HL-60 (cell line): ENCODE results near the gene RPL35.

Experiments
- DNase-seq, 2 experiments: peaks; one replicate each; pipeline ENCODE4 v3.0.0-alpha.2; 2010 to 2020; ENCODE audit warnings: low read depth in 1 of 2, low spot score in 1 of 2
- H3K27ac ChIP-seq: fragments of 250-450 bp; sonication (Bioruptor Pico); replicated peaks from 2 replicates; pipeline ENCODE4 v1.5.1; 2020; ENCODE audit warnings: mild to moderate bottlenecking, moderate library complexity
- H3K27me3 ChIP-seq: fragments of 250-450 bp; sonication (Bioruptor Pico); 2 replicates; pipeline ENCODE4 v1.5.1; 2021; ENCODE audit warnings: mild to moderate bottlenecking, moderate library complexity; ENCODE audit not compliant: insufficient read depth, poor library complexity, severe bottlenecking
- H3K4me3 ChIP-seq: replicated peaks from 2 replicates; pipeline ENCODE4 v1.5.1; 2011; ENCODE audit warnings: mild to moderate bottlenecking, control low read depth, low read length; ENCODE audit not compliant: insufficient read depth
- GABPA ChIP-seq: IDR thresholded peaks from 2 replicates; pipeline ENCODE4 v1.6.1; 2012; ENCODE audit warnings: low read depth
- POLR2AphosphoS5 ChIP-seq: IDR thresholded peaks from 2 replicates; pipeline ENCODE4 v1.6.1; 2012; ENCODE audit warnings: low read depth
- SPI1 ChIP-seq: IDR thresholded peaks from 2 replicates; pipeline ENCODE4 v1.6.1; 2012; ENCODE audit warnings: low read depth, mild to moderate bottlenecking, borderline replicate concordance
- TF ChIP-seq, protein P1 (sequence below): IDR thresholded peaks from 2 replicates; pipeline ENCODE4 v1.6.1; 2012; ENCODE audit warnings: low read depth; ENCODE audit not compliant: insufficient replicate concordance
- TF ChIP-seq, protein P2 (sequence below): IDR thresholded peaks from one replicate; pipeline ENCODE4 v1.5.1; 2011; ENCODE audit warnings: low read length, control low read depth, inconsistent platforms; ENCODE audit not compliant: insufficient read depth

RPL35 gene

DNA sequence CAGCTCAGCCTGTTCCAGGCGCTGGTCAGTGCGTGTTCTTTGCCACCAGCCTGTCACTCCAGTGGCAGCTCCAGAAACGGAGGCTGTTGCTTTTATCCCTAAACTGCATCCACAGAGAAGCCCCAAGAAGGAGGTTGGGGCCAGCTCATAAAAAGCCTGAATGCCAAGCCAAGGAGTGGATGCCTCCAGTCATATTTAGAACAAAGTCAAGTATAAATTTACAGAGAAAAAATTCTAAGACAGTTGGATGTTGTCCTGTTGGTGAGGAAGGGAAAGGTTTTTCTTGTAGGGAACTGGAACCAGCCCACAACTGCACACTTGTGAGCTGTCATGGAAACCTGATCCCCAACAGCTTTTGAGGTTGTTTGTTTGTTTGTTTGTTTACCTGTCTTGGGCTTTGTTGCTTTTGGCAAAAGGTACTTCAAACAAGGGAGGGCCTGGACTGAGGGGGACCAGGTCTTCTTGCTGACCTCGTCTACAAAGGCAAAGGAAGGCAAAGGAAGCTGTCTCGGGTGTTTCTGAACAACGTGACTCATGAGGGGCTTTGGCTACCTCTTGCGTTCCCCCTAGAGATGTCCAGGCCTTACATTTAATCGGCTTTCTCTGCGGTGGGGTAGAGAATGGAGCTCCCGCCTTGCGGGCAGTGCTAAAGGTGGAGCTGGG is 48.1 kb downstream of the RPL35 start:
- H3K27ac ChIP-seq: no peak overlapping the region
- TF ChIP-seq, protein P1, sequence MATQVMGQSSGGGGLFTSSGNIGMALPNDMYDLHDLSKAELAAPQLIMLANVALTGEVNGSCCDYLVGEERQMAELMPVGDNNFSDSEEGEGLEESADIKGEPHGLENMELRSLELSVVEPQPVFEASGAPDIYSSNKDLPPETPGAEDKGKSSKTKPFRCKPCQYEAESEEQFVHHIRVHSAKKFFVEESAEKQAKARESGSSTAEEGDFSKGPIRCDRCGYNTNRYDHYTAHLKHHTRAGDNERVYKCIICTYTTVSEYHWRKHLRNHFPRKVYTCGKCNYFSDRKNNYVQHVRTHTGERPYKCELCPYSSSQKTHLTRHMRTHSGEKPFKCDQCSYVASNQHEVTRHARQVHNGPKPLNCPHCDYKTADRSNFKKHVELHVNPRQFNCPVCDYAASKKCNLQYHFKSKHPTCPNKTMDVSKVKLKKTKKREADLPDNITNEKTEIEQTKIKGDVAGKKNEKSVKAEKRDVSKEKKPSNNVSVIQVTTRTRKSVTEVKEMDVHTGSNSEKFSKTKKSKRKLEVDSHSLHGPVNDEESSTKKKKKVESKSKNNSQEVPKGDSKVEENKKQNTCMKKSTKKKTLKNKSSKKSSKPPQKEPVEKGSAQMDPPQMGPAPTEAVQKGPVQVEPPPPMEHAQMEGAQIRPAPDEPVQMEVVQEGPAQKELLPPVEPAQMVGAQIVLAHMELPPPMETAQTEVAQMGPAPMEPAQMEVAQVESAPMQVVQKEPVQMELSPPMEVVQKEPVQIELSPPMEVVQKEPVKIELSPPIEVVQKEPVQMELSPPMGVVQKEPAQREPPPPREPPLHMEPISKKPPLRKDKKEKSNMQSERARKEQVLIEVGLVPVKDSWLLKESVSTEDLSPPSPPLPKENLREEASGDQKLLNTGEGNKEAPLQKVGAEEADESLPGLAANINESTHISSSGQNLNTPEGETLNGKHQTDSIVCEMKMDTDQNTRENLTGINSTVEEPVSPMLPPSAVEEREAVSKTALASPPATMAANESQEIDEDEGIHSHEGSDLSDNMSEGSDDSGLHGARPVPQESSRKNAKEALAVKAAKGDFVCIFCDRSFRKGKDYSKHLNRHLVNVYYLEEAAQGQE: no peak
- no peak for TF ChIP-seq POLR2AphosphoS5
- no peak for TF ChIP-seq GABPA
- no peak for TF ChIP-seq SPI1
- TF ChIP-seq, protein P2, sequence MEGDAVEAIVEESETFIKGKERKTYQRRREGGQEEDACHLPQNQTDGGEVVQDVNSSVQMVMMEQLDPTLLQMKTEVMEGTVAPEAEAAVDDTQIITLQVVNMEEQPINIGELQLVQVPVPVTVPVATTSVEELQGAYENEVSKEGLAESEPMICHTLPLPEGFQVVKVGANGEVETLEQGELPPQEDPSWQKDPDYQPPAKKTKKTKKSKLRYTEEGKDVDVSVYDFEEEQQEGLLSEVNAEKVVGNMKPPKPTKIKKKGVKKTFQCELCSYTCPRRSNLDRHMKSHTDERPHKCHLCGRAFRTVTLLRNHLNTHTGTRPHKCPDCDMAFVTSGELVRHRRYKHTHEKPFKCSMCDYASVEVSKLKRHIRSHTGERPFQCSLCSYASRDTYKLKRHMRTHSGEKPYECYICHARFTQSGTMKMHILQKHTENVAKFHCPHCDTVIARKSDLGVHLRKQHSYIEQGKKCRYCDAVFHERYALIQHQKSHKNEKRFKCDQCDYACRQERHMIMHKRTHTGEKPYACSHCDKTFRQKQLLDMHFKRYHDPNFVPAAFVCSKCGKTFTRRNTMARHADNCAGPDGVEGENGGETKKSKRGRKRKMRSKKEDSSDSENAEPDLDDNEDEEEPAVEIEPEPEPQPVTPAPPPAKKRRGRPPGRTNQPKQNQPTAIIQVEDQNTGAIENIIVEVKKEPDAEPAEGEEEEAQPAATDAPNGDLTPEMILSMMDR: no peak

DNA sequence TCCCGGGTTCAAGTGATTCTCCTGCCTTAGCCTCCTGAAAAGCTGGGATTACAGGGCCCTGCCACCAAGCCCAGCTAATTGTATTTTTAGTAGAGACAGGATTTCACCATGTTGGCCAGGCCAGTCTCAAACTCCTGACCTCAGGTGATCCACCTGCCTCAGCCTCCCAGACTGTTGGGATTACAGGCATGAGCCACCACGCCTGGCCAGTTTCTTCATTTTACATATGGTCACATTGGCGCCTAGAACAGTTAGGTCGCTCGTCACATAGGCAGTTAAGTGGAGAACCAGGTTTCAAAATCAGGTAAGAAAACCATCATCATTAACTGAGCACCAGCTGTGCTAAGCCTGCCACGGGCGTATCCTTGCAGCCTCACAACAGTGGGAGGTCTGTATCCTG is 48.7 kb downstream of the RPL35 start:
- TF ChIP-seq, protein P2: no peak
- TF ChIP-seq POLR2AphosphoS5: no peak
- TF ChIP-seq, protein P1: no peak
- no peak for TF ChIP-seq SPI1
- TF ChIP-seq GABPA: no peak
- H3K4me3 ChIP-seq: no peak overlapping the region
- no peaks in the 10 kb centered on the region for H3K27me3 ChIP-seq
- no peak for DNase-seq
- H3K27ac ChIP-seq: no peak overlapping the region

More for the DNA sequence above, 48.1 kb downstream of the RPL35 start:
- no peaks in the 10 kb centered on the region for H3K27me3 ChIP-seq
- no peak for DNase-seq
- no peak overlapping the region for H3K4me3 ChIP-seq

DNA sequence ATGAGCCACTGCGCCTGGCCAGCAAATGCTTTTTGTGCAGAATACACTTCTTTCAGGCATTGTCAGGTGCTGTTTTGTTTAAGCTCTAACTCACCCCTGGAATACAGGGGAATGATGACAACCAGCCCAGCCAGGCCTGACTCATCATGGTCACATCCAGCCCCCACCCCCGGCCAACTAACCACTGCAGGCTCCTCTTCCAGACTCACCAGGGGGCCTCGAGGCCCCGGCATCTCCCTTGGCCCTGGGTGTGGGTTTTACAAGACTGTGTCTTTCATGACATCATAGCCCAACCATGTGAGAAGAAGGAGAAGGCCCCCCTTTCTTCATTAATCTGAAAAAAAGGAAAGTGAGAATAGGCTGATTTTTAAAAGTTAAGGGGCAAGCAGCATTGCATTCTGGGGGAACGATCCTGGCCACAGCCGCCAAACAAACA is 49.3 kb downstream of the RPL35 start:
- DNase-seq: no peak
- Histone ChIP-seq H3K4me3 (no peak overlapping the region), H3K27me3 (no peaks in the 10 kb centered on the region), H3K27ac (no peak overlapping the region)
- TF ChIP-seq, protein P1: no peak
- no peak for TF ChIP-seq GABPA
- TF ChIP-seq POLR2AphosphoS5: no peak
- no peak for TF ChIP-seq SPI1
- TF ChIP-seq, protein P2: no peak
